HepG2 (cell line): ENCODE results near the gene CISD3. TPM values are rescaled to one million over a fixed set of nuclear protein-coding genes. Genes with fewer than 3 reads are reported as not detected.

Experiments
- FOXP1 ChIP-seq, 2 experiments: fragments of 450-650 bp in 1 of 2; IDR thresholded peaks; 2 replicates each; pipeline ENCODE4 v1.6.1; 2017 to 2018; ENCODE audit warnings: antibody characterized with exemption in 1 of 2
- HNF4G ChIP-seq, 2 experiments: sonication (generic) in 1 of 2; formaldehyde crosslinking in 1 of 2; IDR thresholded peaks; 2 replicates each; pipeline versions ENCODE4 v1.4.0 to v1.6.1; 2011 to 2020; ENCODE audit warnings: borderline replicate concordance in 2 of 2, low read depth in 2 of 2, mild to moderate bottlenecking in 2 of 2, low read length in 1 of 2, missing genetic modification reagents in 1 of 2, moderate library complexity in 1 of 2
- ISX ChIP-seq: sonication (generic); formaldehyde crosslinking; conservative IDR thresholded peaks from 2 replicates; pipeline ENCODE4 v1.5.0; 2020; ENCODE audit warnings: missing genetic modification reagents
- KAT2B ChIP-seq: fragments of 150-350 bp; IDR thresholded peaks from 2 replicates; pipeline ENCODE4 v1.6.1; 2014; ENCODE audit warnings: low read depth, low read length, borderline replicate concordance
- KLF16 ChIP-seq, 2 experiments: sonication (generic) in 1 of 2; formaldehyde crosslinking in 1 of 2; IDR thresholded peaks; 2 replicates each; pipeline versions ENCODE4 v1.6.1 to v1.8.0; 2016 to 2023; ENCODE audit warnings: missing genetic modification reagents in 2 of 2, missing compliant biosample characterization in 1 of 2
- NR1H2 ChIP-seq: sonication (generic); formaldehyde crosslinking; IDR thresholded peaks from 2 replicates; pipeline ENCODE4 v1.8.1; 2022; ENCODE audit warnings: low read depth, missing genetic modification reagents, borderline replicate concordance
- PAF1 ChIP-seq: IDR thresholded peaks from 2 replicates; pipeline ENCODE4 v1.6.1; 2016; ENCODE audit warnings: missing genetic modification reagents, missing compliant biosample characterization
- PCBP2 ChIP-seq: fragments of 200-400 bp; formaldehyde crosslinking; optimal IDR thresholded peaks from 2 replicates; pipeline ENCODE3; 2018; ENCODE audit warnings: low read length, low read depth; ENCODE audit not compliant: poor library complexity, severe bottlenecking
- RXRB ChIP-seq: IDR thresholded peaks from 2 replicates; pipeline ENCODE4 v1.6.1; 2016; ENCODE audit warnings: borderline replicate concordance, missing genetic modification reagents, missing compliant biosample characterization
- SAFB2 ChIP-seq: sonication (generic); formaldehyde crosslinking; IDR thresholded peaks from 2 replicates; pipeline ENCODE4 v1.5.1; 2020; ENCODE audit warnings: missing genetic modification reagents, low read depth, mild to moderate bottlenecking, borderline replicate concordance
- ZMYM3 ChIP-seq: sonication (generic); formaldehyde crosslinking; IDR thresholded peaks from 2 replicates; pipeline ENCODE4 v1.5.1; 2020; ENCODE audit warnings: mild to moderate bottlenecking, missing genetic modification reagents
- ZNF839 ChIP-seq: sonication (generic); formaldehyde crosslinking; IDR thresholded peaks from 2 replicates; pipeline ENCODE4 v1.4.0; 2020; ENCODE audit warnings: missing genetic modification reagents, mild to moderate bottlenecking, borderline replicate concordance
- polyA plus RNA-seq, 8 experiments: library from polyadenylated mRNA; depleted of rRNA in 3 of 8; stranded (reverse) in 7 of 8; unstranded in 1 of 8; fragments of >200 nt; fragmentation: Illumina TruSeq in 4 of 8; extraction: Trizol in 4 of 8; gene quantifications; 2 replicates each; pipeline versions ENCODE4 v1.2.1 to v1.2.3, GENCODE V29; 2011 to 2016; ENCODE audit warnings: low read depth in 4 of 8, missing spikeins in 1 of 8, mixed read lengths in 1 of 8; ENCODE audit not compliant: insufficient read depth in 1 of 8
- total RNA-seq, 5 experiments: library from RNA; depleted of rRNA; stranded (reverse); fragments of >200 nt; fragmentation: Illumina TruSeq; extraction: Trizol; gene quantifications; 2 replicates each; pipeline ENCODE4 v1.2.3, GENCODE V29; 2016; ENCODE audit warnings: low read depth in 1 of 5
- TF ChIP-seq, protein P1 (sequence below): IDR thresholded peaks from 2 replicates; pipeline ENCODE4 v1.6.1; 2016
- TF ChIP-seq, protein P2 (sequence below): sonication (generic); formaldehyde crosslinking; IDR thresholded peaks from 2 replicates; pipeline ENCODE4 v1.4.0; 2020; ENCODE audit warnings: missing genetic modification reagents; ENCODE audit errors: not compliant biosample characterization
- TF ChIP-seq, protein P3 (sequence below): sonication (generic); formaldehyde crosslinking; IDR thresholded peaks from 2 replicates; pipeline ENCODE4 v1.8.0; 2022; ENCODE audit warnings: low read depth, missing genetic modification reagents
- TF ChIP-seq, protein P4 (sequence below): sonication (generic); formaldehyde crosslinking; IDR thresholded peaks from 2 replicates; pipeline ENCODE4 v1.5.1; 2020; ENCODE audit warnings: missing genetic modification reagents, mild to moderate bottlenecking, borderline replicate concordance

CISD3 gene
- total and polyA plus RNA-seq, 2 of the 13 experiments (the other 11 are each of a cell fraction or from before 2014, with no cell fraction given), result 30.0 to 34.1 TPM

DNA sequence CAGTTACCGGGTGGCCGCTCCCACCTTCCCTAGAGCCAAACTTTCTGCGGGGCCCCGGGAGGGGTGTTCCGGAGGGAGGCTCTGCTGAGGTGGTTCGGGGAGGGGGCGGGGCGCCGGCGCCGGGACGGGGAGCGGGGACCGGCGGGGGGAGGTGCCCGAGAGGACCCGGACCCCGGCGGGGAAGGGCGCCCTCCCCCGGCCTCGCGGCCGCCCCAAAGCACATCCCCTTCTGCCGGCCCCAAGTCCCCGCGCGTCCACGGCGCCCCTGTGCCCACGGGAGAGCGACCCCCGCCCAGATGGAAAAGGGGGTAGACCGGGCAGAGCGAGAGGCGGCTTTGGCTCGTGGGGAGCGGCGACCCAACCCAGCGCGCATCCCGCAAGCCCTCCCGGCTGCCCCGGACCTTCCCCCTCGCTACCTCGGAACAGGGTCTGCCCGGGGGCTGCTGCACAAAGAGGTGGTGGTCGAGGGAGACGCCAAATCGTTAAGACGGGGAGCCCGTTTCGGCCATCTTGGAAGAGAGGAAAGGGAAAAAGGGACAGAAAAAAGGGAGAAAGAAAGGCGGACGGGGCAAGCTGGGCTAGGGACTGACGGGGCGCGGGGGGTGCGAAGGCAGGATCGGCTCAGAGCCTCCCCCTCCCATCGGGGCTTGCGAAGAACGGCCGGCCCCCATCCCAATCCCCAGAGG lies 17.5 kb downstream of the CISD3 start (continued):
- TF ChIP-seq, protein P1, sequence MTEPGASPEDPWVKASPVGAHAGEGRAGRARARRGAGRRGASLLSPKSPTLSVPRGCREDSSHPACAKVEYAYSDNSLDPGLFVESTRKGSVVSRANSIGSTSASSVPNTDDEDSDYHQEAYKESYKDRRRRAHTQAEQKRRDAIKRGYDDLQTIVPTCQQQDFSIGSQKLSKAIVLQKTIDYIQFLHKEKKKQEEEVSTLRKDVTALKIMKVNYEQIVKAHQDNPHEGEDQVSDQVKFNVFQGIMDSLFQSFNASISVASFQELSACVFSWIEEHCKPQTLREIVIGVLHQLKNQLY, result no peak
- TF ChIP-seq PAF1 (CRISPR knock-in tag), result no peak
- no peak for TF ChIP-seq ISX (CRISPR knock-in tag)
- peak in 1 of 2 experiments; percentile 49; a peak in 1 of 4 replicates for TF ChIP-seq KLF16 (CRISPR knock-in tag; IDR thresholded peaks at IDR 0.05)
- TF ChIP-seq, protein P2, sequence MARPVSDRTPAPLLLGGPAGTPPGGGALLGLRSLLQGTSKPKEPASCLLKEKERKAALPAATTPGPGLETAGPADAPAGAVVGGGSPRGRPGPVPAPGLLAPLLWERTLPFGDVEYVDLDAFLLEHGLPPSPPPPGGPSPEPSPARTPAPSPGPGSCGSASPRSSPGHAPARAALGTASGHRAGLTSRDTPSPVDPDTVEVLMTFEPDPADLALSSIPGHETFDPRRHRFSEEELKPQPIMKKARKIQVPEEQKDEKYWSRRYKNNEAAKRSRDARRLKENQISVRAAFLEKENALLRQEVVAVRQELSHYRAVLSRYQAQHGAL, result no peak
- TF ChIP-seq KAT2B, result no peak
- TF ChIP-seq SAFB2, result no peak
- no peak for TF ChIP-seq PCBP2
- TF ChIP-seq HNF4G (IDR thresholded peaks at IDR 0.05; ENCODE audit: borderline replicate concordance, low read depth, low read length), result no peak
- TF ChIP-seq HNF4G (CRISPR knock-in tag; IDR thresholded peaks at IDR 0.05; ENCODE audit: borderline replicate concordance, low read depth), result no peak
- TF ChIP-seq ZMYM3 (CRISPR knock-in tag), result no peak
- TF ChIP-seq FOXP1 (IDR thresholded peaks at IDR 0.05), result no peak
- no peak for TF ChIP-seq FOXP1 (CRISPR knock-in tag; IDR thresholded peaks at IDR 0.05)
- 0 out of 2 replicates have a peak, but pooled peaks have one; percentile 14 for TF ChIP-seq NR1H2 (CRISPR knock-in tag)
- 0 out of 2 replicates have a peak, but pooled peaks have one; percentile 8 for TF ChIP-seq RXRB (CRISPR knock-in tag)
- no peak for TF ChIP-seq ZNF839 (CRISPR knock-in tag)
- TF ChIP-seq, protein P3, sequence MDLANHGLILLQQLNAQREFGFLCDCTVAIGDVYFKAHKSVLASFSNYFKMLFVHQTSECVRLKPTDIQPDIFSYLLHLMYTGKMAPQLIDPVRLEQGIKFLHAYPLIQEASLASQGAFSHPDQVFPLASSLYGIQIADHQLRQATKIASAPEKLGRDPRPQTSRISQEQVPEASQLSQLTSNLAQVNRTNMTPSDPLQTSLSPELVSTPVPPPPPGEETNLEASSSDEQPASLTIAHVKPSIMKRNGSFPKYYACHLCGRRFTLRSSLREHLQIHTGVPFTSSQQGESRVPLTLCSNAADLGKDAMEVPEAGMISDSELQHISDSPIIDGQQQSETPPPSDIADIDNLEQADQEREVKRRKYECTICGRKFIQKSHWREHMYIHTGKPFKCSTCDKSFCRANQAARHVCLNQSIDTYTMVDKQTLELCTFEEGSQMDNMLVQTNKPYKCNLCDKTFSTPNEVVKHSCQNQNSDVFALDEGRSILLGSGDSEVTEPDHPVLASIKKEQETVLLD (CRISPR knock-in tag), result no peak; the same call in 1 of the 2 replicates
- TF ChIP-seq, protein P4, sequence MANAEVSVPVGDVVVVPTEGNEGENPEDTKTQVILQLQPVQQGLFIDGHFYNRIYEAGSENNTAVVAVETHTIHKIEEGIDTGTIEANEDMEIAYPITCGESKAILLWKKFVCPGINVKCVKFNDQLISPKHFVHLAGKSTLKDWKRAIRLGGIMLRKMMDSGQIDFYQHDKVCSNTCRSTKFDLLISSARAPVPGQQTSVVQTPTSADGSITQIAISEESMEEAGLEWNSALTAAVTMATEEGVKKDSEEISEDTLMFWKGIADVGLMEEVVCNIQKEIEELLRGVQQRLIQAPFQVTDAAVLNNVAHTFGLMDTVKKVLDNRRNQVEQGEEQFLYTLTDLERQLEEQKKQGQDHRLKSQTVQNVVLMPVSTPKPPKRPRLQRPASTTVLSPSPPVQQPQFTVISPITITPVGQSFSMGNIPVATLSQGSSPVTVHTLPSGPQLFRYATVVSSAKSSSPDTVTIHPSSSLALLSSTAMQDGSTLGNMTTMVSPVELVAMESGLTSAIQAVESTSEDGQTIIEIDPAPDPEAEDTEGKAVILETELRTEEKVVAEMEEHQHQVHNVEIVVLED (CRISPR knock-in tag), result no peak
